Muscle of arm (tissue), 14 donors: ENCODE results near the gene TMC1. TPM values are rescaled to one million over a fixed set of nuclear protein-coding genes. Genes with fewer than 3 reads are reported as not detected.
"Not testable (repeated sequence)": the region's sequence is repeated elsewhere in the genome, so short reads cannot be mapped to it uniquely, and the experiment has no call there.

ENCODE experiments used
- DNase-seq: peaks from one replicate; pipeline ENCODE4 v3.0.0-alpha.2; 2013
- long read RNA-seq, 11 donors: transcript quantifications; one replicate each; lab custom pipeline, GENCODE V29; 2026
- polyA plus RNA-seq, 12 donors: library from polyadenylated mRNA; unstranded; fragments of 120-200 nt; gene quantifications; one replicate each; pipeline ENCODE4 v1.2.1, GENCODE V29; 2013; ENCODE audit not compliant: insufficient read length in 12 of 12

Gene TMC1
- 1 to 10 TPM in 6 of 12 donors, under 1 TPM in 4, not detected in 2; 0.41 to 2.8 (median 1.1) TPM for polyA plus RNA-seq
- long read RNA-seq, donor 1 = 0 reads
- long read RNA-seq, donor 2 = 0 reads
- long read RNA-seq, donor 3 = 0 reads
- long read RNA-seq, donor 4 = 0 reads
- long read RNA-seq, donor 5 = 0 reads
- long read RNA-seq, donor 6 = 0 reads
- long read RNA-seq, donor 7 = 0 reads
- long read RNA-seq, donor 8 = 0 reads
- long read RNA-seq, donor 9 = 0 reads
- long read RNA-seq, donor 10 = 0 reads
- long read RNA-seq, donor 11 = 0 reads

DNA sequence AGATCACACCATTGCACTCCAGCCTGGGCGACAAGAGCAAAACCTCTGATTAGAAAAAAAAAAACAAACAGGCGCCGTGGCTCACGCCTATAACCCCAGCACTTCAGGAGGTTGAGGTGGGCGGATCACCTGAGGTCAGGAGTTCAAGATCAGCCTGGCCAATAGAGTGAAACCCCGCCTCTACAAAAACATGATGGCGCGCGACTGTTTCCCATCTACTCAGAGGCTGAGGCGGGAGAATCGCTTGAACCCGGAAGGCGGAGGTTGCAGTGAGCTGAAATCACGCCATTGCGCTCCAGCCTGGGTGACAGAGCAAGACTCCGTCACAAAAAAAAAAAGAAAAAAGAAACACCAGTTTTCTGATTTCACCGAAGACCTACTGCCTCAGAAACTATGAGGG lies at the start of gene TMC1:
Gene TMC1 (plus strand): TSS at position 193 of the 400 bp plus-strand sequence. CDS start 127,041 bp downstream, outside the sequence.
- not testable (repeated sequence) for DNase-seq

- no peak for DNase-seq
Measured at GRCh38 chr9:72473474-72474261, 47.7 kb upstream of the TMC1 start.

GRCh38 chr9:72474676-72475075 lies 46.7 kb upstream of the TMC1 start:
- DNase-seq = no peak

GRCh38 chr9:72476100-72476499 lies 45.3 kb upstream of the TMC1 start:
- no peak for DNase-seq

DNA sequence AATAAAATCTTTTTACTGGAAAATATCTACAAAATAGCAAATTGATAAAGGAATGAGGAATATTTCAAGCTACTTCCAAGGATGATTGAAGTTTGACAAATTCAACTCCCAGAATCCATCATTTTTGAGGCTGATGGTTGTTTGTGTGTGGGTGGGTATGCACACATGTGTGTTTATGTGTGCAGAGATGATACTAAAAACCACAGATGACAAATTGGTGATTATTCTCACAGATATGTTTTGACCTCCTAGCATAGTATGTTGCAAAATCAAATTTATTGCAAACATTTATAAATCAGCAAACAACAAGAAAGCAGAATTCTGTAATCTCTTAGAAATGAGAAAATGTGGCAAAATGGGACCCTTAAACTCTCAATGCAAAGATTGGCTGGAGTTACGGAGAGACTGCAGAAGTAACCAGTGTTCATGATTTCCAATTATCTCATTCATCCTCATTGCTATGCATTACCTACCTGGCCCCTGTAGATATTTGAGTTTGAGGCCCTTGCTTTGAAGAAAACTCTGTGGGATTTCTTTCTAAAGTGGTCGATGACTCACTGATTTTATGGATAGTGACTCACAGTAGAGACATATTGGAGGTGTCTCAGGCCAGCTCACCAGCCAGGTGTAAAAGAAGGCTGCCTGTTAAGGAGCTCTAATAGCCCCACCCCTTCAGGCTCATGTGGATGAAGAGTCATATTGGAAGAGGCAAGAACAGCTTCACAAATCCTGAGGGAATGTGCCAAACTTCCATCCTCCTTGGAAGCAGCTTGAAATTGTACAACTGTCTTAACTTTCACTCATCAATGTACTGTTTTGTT lies 44.6 kb upstream of the TMC1 start:
- no peak for DNase-seq

GRCh38 chr9:72477930-72478518 lies 43.4 kb upstream of the TMC1 start:
- DNase-seq = no peak

DNA sequence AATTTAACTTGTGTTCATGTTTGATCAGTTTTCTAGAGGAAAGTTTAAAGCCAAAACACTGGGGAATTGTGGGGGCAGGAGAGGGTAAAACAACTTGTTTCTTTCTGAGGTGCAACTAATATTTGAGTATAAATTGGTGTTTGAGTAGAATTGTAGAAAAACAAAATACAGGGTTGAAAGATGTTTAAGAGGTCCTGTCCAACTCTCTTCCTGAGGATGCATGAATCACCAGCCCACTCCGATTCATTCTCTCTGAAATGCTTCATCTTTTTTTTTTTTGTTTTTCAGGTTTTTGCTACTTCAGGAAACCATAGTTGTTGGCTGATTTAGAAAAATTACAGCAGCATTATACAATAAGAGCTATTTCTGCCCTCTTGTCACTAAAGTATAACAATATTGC lies 42.4 kb upstream of the TMC1 start:
- DNase-seq = no peak

DNA sequence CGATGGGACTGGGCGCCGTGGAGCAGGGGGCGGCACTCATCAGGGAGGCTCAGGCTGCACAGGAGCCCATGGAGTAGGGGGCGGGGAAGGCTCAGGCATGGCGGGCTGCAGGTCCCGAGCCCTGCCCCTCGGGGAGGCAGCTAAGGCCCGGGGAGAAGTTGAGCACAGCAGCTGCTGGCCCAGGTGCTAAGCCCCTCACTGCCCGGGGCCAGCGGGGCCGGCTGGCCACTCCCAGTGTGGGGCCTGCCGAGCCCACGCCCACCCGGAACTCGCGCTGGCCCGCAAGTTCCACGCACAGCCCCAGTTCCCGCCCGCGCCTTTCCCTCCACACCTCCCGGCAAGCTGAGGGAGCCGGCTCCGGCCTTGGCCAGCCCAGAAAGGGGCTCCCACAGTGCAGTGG lies 41.1 kb upstream of the TMC1 start:
- DNase-seq = not testable (repeated sequence)

- no peak for DNase-seq
Measured at GRCh38 chr9:72480921-72481320, 40.5 kb upstream of the TMC1 start.

DNA sequence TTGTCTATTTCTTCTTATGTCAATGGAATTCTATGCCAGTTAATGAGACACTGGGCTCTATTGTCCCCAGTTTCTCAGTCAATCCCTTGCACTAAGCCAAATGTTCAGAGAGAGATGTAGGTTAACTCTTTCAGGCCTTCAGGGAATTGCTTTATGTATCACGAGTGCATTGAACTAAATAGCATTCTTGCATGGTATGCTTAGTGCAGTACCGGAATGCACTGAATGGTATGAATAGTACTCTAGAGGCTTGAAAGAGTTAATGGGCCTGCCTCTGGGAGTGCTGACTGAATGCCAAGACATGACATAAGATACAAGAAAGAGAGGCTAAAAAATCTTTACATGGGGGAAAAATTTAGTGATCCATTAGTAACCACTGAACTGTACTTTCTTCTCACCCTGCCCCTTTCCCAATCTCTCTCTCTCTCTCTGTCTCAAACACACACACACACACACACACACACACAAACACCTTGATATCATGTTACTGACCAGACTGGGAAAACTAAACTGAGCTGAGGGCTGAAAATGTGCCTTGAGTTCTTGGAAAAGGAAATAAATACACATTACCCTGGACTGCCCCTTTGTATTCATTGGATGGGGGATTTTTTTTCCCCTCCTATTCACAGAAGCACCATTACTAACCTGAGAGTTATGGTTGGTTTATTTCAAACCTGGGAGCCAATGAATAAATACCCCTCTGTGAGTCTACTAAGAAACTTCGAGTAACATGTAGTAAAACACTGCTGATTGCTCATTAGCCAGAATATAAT lies 35.4 kb upstream of the TMC1 start:
- DNase-seq = no peak

DNA sequence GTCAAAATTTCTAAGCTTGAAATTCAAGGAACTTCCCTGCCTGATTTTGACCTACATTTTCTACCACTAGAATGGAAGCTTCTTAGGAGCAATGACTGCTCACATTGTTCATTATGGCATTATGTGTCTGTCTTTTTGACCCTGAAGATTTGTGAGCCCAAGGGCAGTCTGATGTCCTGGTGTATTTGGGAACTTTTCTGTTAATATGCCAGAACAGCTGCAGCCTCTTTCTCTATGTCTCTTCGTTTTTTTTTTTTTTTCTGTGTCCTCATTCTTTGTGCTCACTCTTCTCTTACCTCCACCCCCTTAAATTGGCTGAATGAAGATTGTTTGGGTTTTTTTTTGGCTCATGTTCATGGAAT lies 34.8 kb upstream of the TMC1 start:
- DNase-seq = no peak

GRCh38 chr9:72487665-72488064 lies 33.7 kb upstream of the TMC1 start:
- DNase-seq = not testable (repeated sequence)

DNA sequence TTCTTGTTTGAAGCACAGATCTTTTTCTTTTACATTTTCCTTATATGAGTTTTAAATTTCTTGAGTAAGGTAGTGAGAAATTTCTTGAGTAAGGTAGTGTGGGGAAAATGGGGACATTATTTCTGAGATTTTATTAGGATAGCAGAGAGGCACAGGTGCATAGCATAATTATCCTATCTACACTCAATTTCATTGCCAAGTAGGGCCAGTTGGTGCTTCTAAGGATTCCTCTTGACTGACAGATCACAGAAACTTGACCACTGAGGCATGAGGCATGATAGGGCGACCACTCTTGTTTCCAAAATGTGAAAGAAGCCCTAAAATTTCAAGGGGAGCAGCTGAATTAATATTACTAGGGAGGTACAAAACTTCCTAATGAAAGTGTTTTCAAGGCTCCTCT lies 31.4 kb upstream of the TMC1 start:
- no peak for DNase-seq

- DNase-seq = no peak
Measured at GRCh38 chr9:72491242-72491641, 30.2 kb upstream of the TMC1 start.

DNA sequence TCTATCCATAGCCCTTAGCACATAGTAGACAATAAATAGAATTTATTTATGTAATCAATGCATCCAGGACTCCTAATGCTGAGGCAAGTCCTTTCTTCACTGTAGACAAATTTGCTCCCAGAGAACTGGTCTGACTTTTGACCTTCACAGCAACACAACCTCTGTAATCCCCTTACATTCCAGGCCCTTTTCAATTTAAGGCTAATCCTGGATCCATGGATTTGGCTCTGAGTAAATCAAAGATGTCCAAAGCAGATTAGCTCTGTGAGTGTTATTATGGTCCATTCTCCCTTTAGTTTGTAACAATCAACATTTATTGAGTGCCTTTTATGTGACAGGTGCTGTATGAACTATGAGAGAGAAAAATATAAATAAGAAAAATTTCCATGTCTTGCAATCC lies 27.4 kb upstream of the TMC1 start:
- no peak for DNase-seq

DNA sequence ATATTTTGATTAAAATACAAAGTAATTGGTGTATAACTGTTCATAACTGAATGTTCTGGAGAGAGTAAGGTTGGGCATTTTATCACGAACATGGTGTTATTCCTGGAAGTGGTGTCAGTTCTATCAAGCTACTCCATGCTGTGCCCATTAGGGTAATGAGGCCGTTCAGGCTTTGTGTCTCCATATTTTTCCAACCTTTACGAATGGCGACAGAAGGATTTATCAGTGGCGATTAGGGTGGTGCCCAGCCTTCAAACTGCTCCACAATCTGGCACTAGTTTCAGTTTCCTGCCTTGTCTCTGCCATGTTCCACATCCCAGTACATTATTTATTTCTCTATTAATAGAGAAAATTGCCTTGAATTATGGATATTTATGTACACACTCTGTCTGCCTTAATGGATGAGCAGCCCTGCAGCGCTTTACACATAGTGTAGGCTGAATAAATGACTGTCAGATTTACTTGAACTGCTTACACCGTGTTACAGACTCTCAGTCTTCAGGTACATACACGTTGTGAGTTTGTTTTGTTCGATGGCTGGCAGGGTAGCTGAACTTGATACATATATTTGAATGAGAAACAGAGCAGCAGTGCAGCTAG lies 23.9 kb upstream of the TMC1 start:
- no peak for DNase-seq

GRCh38 chr9:72506615-72507014 lies 14.8 kb upstream of the TMC1 start:
- DNase-seq = no peak

GRCh38 chr9:72509053-72509452 lies 12.4 kb upstream of the TMC1 start:
- DNase-seq = no peak

DNA sequence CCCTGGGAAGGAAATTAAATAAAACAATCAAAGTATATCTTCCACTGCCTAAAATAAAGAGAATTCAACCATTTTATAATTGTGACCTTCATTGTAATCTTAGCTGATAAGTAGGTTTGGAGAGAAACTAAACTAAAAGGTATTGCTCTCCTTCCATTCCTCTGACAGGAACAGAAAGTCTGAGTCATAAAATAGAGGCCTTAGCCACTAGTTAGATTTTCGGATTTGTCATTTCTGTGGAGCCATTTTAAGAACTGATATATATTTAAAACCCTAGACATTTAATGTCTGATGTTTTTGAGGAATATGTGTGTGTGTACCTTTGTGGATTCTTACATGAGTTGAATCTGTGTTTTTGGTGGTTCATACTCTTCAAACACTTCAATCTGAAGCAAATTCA lies 11.8 kb upstream of the TMC1 start:
- no peak for DNase-seq

DNA sequence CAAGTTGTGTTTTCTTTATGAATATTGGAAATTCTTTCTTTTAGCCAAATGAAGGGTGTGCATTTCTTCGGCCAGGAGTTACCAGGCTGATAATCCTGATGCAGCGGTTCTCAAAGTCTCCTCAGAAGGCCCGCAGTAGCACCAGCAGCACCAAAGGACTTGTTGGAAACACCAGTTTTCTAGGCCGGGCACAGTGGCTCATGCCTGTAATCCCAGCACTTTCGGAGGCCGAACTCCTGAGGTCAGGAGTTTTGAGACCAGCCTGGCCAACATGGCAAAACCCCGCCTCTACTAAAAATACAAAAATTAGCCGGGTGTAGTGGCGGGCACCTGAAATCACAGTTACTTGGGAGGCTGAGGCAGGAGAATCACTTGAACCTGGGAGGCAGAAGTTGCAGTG lies 397 bp upstream of the TMC1 start:
- DNase-seq = not testable (repeated sequence)
